Mammary epithelial cell (primary cell): ENCODE measurements around the gene INTS3.

Experiments used
- CTCF ChIP-seq, 2 donors: IDR thresholded peaks in 1 of 2; conservative IDR thresholded peaks in 1 of 2; 2 replicates each; pipeline ENCODE4 v1.5.1; 2011 to 2012; ENCODE audit warnings: inconsistent platforms in 2 of 2, low read length in 2 of 2, mild to moderate bottlenecking in 2 of 2, control low read depth in 1 of 2, low read depth in 1 of 2; ENCODE audit not compliant: insufficient read depth in 1 of 2; ENCODE audit errors: extremely low read depth in 1 of 2
- EZH2 ChIP-seq: IDR thresholded peaks from 2 replicates; pipeline ENCODE4 v1.6.1; 2012; ENCODE audit warnings: low read length, inconsistent platforms, borderline replicate concordance

GRCh38 chr1:153818876-153819275, 91.0 kb downstream of the INTS3 start:
- no peak for TF ChIP-seq CTCF (conservative IDR thresholded peaks at IDR 0.05 in 1 of 2, IDR thresholded peaks at IDR 0.05 in 1 of 2; ENCODE audit: extremely low read depth in 1 of 2, insufficient read depth in 1 of 2, low read depth in 1 of 2, low read length in 2 of 2)
- TF ChIP-seq EZH2: no peak
